Activated T-cell treated with anti-CD3 and anti-CD28 coated beads, Interleukin-2, amount 50 U/mL, for 1 hour (primary cell): ENCODE measurements around the gene NHS.
"Not testable (repeated sequence)": the region's sequence is repeated elsewhere in the genome, so short reads cannot be mapped to it uniquely, and the experiment has no call there.

Experiments used
- DNase-seq: peaks from one replicate; pipeline ENCODE4 v3.0.0-alpha.2; 2020

The NHS gene

DNA sequence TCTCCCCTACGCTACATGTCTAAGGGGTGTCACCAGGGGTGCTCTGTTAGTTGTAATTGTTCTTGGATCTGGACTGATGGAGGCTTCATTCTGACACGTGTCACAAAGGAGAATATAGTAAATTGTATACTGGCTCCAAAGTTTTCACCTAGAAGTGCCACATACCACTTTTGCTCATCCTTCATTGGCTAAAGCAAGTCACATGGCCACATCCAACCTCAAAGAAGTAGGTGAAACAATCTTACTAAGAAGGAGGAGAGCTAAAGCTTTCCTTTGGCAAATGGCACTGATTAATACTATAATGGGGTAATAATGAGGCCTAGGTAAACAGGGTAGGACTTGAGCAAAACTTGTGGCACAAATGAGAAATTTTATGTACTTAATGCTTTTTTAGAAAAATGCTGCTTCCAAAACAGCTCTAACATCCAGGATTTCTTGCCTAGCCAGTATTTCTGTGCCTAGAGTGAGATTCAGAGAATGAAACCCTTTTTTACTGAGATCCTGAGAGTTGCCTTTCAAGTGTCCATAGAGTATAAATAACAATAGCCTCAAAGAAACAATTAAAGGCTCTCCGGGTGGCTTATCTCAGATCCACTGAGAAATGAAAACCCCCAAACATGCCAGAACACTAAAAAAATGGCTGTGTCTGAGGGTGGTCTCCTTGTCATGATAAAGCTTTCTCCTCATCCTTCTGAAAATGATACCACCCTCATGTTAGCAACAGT, 34.7 kb downstream of the NHS start:
- no peak for DNase-seq

DNA sequence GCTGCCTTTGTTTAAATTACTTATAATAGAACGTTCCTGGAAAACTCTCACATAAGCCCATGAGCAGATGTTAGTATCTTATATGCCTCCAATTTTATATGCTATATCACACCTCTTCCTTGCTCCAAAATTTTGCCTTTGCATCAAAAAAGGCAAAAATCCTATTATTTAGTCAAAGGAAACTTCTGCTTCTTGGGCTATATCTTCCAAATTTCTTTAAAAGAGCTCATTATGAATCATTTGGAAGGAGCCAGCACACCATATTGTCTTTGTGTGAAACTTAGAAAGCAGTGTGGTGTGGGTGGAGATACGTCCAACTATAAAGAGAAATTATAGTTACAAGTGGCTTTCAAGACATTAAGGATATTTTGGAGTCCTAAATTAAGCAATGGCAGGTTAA, 35.7 kb downstream of the NHS start:
- DNase-seq: no peak

DNA sequence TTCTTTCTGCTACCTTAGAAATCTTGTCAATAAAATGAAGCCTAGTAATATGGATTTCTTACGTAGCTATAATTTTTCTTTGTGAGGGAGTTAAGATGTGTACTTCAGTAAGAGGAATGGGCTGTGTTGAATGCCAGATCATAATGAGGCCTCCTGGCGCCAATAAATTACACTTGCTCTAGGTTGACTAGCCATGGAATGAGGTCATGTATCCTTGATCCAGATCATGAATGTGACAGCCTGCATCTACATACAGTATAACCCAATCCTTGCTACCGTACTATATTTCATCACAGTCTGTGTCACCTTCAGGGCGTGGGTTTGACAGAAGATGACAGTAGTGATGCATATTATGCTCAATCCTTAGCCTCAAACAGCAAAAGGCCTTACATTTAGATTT, 36.2 kb downstream of the NHS start:
- no peak for DNase-seq

DNA sequence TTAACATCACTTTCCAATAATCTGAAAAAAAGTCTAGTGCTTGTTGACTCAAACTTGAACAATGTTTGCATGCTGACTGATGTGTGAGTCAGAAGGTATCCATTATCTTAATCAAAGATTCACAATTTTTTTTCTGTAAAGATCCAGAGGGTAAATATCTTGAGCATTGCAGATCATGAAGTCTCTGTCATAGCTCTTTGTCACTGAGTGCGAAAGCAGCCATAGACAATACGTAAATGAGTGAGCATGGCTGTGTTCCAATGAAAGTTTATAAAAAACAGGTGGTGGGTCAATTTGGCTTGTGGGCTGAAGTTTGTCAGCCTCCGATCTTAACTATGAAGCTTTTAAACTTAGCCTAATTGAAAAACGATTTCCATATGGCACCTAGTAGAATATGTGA, 37.7 kb downstream of the NHS start:
- no peak for DNase-seq

DNA sequence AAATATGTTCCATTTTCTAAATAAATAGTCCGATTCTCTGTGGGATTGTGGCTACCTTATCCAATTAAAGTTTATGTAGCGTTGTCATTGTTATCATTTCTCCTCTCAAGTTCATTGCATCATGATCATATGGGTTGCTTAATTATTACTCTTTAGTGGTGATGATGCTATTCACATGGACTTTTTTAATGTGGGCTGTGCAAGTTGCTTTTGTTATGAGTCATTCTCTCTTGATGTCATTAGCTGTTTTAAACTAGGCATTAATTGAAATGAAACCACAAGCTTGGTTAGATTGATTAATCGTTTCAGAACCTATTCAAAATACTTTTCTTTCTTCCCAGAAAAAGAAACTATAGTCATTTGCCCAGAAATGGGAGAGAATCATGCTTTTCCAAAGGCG, 38.2 kb downstream of the NHS start:
- DNase-seq: no peak

DNA sequence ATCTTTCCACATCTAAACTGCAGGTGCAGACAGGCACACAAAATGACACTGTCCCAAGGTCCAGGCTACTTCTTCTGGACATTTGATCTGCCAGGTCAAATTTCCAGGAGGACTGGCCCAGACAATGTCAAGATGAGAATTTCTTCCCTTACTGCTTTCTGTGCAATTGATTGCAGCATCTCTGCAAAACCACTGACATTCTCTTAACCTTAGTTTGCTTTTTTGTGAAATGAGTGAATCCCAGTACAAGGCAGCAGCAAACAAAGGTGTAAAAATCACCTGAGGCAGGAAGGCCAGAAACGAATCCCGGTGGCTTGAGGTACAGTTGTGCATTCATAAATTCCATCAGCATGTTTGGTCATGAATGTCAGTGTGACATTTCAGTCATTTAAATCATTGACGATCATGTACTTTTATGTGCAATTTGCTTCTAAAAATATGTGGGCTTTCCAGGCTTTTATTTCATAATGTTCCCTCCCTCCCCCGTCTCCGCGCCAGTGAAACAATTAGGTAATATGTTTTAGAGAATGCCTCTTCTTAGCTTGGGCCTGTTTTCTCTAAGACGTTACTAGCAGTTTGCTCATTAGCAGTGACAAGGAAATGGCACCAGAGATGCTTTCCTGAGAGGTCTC, 39.1 kb downstream of the NHS start:
- DNase-seq: no peak

DNA sequence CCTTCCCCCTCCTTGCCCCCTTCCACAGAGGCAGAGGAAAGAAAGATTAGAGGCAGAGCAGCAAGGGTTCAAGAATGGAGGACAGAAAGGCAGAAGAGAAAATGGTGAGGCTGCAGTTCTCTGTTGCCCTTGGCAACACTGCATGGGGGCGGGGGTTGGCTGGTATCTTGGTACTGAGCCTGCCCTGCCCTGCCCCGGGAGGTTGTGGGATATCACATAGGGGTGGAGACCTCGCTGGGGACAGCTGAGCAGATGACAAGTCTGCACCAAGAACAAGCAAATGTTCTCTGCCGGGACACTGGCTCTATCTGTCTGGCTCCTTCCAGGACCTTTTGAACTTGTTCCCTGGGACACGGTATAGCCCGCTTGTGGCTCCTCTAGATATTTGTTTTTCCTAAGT, 39.8 kb downstream of the NHS start:
- DNase-seq: no peak

DNA sequence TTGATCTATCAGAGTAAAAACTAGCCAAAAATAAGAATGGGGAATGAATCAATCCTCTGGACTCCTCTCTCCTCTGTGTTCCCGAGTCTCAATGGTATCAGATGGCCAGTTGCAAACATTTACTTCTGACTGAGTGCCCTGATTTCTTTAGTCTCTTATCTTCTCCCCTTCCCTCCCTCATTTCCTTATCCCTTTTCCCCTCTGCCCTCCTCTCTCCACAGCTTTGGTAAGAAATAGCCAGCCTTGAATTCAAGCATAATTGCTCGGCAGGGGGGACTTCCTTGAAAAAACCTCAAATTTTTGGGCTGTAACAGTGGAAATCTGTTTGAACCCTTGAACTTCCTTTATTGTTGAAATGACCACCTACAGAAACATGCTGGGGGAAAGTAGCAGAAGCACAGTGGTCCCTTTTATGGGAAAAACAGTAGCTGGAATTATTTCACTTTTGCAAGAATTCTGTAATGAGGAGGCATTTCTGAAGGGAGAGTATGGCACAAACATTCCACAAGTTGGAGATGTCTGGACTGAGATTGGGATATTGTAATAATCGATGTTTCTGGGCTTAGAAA, 40.3 kb downstream of the NHS start:
- no peak for DNase-seq

DNA sequence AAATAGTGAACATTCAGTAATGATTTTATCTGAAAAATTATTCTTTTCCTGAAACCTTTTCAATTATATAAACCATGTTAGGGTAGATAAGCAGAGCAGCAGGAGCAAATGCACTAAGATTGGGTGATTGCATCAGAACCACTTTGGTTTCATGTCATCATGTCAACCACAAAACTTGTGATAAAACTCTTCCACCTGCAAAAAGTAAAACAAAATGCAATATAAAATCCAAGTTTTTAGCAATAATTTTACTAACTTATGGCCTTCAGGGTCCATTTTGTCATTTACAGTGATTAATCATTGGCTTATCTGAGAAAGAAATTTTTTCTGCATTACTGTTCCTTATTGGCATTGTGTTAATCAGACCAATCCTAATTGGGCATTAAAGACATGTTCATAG, 42.4 kb downstream of the NHS start:
- no peak for DNase-seq

DNA sequence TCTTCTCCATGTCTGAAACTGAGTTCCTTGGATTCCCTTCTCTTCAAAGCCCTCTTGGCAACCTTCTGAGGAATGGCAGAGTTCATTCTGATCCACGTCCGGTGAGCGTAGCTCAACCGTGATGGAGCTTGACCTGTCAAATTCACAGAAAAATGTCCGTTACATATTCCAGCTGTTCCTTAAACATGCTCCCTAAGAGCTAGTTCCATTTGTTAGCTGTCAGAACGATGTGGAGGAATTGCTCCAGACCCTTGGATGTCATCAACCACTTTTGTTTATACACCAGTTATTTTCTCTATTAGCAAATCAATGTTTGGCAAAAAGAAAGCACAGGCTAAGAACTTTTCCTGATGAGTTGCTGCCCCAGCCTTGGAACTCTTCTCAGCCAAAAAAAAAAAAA, 50.1 kb downstream of the NHS start:
- no peak for DNase-seq

DNA sequence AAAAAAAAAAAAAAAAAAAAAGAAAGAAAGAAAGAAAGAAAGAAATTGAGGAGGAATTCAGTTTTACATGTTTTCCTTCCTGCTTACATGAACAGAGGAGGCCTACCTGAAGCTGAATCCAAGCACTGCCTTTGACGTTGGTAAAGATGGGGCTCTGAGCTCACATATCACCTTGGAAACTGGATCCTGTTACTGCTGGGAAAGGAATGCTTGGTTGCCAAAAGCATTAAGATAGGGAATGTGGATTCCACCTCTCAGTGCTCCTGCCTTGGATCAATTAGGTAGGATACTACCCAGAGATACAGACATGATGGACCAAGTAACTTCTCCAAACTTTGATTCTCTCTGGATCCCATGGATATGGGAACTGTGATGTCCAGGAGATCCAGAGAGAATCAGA, 50.6 kb downstream of the NHS start:
- DNase-seq: no peak

DNA sequence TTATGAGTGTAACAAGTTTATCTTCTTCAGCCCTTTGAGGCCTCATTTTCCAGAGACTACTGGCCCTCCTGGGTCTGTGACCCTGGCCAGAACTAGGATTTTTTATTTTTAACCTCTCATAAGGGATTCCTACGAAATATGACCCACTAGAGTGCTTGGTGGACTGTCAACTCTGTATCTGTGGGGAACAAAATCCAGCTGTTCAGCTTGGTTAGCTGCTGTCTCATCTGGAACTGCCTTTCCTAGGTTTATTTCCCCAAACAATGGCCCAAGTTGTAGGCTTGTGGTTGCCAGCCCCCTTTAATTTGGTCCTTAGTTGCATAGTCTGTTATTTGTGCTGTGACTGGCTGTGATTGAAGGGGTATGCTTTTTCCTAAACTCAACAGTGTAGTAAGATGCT, 56.2 kb downstream of the NHS start:
- DNase-seq: no peak

DNA sequence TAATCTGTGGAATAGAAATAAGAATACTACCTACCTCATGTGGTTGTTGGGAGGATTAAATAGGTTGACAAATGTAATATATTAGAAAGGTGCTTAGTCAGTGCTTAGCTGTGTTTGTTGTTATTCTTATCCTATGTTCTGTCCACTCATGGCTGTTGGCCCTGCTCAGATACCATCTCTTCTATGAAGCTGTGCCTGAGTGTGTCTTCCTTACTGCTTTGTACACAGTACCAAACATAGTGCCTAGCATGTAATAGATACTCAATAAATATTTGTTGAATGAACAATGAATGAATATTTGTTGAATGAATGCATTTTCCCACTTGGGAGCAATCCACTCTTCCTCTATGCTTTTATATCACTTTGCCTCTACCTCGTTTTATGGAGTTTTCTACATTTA, 57.2 kb downstream of the NHS start:
- no peak for DNase-seq

DNA sequence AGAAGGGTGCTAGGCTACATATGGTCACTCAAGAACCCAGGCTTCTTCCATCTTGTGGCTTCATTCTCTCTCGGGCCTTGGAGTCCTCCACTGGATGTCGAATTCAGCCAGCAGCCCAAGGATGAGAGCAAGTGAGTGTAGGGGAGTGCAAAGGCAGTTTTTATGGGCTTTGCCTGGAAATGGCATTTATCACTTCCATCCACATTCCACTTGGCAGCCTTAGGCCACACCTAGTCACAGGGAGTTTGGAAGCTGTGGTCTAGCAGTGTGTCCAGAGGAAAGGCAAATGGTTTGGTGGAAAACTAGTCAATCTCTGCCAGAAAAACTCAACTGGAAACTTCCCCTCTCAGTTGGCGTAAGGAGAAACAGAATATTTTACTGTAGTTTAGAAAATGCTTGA, 59.0 kb downstream of the NHS start:
- no peak for DNase-seq

DNA sequence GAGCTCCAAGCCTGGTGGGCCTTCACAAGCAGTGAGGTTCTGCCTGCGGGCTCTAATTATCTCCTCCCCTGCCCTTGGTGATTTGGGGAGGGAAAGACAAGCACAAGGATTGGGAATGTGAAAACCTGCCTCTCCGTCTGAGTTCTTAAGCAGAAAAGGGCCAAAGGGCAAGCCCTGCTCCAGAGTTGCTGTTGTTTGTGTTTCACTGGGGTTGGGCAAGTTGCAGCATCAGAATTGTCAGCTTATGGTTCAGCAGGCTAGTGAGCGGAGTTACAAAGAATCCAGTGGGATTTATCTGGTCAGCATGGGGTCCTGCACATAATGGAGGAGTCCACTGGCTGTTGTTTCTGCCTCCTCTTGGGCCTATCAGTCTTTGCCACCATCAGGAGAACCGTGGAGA, 60.5 kb downstream of the NHS start:
- DNase-seq: no peak

DNA sequence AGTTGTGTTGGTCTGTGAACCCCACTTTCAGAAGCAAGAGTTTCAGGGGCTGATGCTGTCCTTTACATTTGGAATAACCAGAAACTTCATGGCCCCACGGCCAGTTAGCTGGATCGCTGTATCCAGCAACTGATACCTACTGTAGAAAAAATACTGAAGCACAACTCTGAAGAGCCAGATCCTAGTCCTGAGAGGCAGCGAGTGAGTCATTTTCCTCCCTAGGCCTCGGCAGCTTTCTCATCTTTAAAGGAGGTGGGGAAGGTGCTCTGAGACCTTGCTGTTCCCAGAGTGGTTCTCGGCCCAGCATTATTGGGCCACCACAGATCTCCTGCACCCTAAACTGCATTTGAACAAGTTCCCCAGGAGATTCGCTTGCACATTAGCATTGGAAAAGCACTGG, 63.2 kb downstream of the NHS start:
- no peak for DNase-seq

DNA sequence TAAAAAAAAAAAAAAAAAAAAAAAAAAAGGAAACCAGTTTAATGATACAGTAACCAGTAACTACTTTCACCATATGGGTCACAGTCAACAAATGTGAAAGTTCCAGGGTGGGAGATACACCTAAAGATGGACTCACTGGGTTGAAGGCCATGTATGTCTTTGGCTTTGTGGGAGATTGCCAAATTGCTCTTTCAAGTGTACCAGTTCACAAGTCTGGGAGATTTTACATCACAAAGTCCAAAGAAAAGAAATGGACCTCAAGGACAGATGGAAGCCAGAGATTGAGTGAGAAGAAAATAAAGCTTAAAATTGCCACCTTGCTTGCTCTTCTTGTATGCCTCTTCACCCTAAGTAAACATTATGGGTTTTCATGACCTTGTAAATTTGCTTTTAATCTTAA, 65.3 kb downstream of the NHS start:
- no peak for DNase-seq

DNA sequence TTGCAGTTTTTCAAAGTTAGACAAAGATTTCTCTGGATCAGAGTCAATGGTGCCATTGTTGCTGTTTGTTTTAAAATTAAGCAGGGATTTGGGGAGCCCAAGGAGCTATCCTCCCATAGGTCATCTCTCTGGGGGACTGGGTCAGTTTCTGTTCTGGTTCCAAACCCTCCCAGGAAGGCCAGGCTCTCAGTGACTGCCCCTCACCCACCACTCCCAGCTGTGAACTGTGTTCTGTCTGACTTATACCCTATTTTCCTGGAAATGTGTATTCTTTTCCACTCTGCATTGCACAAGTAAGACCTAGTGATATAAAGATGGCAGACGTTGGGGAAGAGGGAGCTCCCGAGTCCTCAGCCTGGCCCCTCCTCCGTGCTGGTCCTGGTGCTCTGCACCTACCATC, 65.8 kb downstream of the NHS start:
- no peak for DNase-seq

DNA sequence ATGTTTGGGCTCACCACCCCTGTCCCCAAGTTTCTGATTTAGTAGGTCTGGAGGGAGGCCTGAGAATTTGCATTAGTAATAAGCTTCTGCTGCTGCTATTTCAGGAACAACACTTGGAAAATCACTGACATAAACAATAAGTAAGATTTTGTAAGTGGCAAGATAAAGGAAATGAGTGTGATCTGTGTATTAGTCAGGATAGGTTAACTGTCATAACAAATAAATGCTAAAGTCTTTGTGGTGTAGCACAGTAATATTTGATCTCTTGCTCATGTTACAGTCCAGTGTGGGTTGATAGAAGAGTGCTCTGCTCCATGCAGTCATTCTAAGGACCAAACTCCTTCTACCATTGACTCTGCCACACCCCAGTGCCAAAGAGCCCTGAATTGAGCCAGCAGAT, 67.0 kb downstream of the NHS start:
- DNase-seq: no peak

DNA sequence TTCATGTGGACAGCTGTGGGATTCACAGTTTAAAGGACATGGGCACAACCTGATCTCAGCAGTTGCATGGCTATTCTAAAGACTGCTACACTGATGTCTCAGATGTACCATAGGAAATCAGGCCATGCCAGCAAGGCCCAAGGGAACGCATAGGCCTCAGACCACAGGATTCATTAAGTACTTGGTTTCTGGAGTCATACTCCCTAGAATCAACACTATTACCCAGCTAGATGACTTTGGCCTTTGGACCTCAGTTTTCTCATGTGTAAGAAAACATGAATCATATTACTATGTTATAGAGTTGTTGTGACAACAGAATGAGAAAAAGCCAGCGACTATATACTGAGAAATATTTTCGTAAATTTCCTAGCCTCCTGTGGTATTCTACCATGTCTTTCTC, 67.9 kb downstream of the NHS start:
- no peak for DNase-seq

DNA sequence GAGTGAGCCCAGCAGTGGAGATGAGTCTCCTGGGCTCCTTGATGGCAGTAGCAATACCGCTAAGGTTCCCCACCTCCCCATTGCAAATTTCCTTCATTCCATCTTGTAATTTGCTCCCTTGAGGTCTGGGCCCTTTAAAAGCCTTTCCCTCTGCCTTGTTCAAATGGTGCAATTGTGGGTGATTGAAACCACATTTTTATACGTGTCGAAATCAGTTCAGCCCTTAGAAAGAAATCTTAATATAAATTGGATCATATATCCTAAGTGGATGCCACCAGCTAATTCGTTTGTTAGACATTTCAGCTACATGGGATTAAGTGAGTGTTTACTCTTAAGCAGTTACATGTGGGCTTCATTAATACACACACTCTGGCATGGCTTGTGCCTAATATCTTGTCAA, 68.6 kb downstream of the NHS start:
- DNase-seq: no peak

DNA sequence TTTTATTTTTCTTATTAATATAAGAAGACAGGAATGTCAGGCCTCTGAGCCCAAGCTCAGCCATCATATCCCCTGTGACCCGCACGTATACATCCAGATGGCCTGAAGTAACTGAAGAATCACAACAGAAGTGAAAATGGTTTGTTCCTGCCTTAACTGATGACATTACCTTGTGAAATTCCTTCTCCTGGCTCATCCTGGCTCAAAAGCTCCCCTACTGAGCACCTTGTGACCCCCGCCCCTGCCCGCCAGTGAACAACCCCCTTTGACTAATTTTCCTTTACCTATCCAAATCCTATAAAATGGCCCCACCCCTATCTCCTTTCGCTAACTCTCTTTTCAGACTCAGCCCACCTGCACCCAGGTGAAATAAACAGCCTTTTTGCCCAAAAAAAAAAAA, 71.3 kb downstream of the NHS start:
- DNase-seq: not testable (repeated sequence)

DNA sequence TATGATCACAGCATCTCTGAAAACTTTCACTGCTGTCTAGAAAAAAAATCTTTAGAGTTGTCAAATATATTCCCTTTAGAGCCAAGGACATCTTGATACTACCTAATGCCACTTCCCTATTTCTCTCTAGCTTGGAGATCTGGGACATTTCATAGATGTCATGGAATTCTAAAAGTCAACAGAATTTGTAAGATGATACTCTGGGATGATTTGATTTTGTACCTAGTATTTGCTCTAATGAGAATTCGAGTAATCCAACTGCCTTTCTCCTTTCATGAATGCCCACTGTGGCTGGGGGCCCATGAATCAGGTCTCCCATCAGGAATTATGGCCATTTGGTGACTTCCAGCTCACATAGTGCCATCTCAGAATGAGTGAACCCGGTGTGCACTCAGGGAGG, 73.2 kb downstream of the NHS start:
- DNase-seq: no peak

DNA sequence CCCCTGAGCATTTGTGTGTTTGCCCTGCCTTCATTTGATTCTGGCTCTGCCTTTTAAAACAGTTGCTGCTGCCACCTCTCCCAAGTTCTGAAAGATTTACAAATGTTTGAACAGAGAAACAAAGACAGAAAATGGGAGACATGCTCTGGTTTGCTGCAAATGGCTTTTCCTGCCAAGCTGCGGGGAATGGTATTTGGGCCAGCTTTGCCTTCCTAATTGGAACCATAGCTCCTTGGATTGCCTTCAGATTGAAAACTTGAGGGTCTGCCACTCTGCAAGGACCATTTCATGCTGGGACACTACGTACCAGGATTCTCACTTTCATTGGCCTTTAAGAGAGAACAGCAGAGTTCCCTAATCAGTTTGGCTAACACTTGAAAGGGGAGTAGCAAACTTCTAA, 74.9 kb downstream of the NHS start:
- no peak for DNase-seq

DNA sequence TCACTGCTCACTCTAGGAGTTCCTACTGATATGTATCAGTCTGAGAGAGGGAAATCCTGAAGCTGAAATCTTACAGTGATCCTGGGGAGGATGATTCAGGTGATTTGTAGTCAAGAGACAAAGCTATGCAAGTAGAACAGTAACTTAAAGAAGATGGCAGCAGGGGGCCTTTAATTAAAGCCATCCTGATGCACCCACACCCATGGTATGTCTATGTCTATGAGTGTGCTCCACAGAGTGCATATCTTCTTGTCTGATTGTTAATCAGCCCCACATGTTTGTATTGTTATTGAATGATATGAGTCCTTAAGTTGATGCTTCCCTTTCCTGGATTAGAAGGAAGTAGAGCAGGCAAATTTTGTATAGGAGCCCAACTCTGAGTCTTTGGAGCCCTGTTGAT, 78.8 kb downstream of the NHS start:
- DNase-seq: no peak
